NOMO-1 (cell line): ENCODE data around the gene HPN.

Experiments
- DNase-seq, 2 experiments: peaks; one replicate each; lab custom pipeline; 2025; ENCODE audit not compliant: unreplicated experiment in 2 of 2; lab: John Stamatoyannopoulos, UW

The HPN gene

DNA sequence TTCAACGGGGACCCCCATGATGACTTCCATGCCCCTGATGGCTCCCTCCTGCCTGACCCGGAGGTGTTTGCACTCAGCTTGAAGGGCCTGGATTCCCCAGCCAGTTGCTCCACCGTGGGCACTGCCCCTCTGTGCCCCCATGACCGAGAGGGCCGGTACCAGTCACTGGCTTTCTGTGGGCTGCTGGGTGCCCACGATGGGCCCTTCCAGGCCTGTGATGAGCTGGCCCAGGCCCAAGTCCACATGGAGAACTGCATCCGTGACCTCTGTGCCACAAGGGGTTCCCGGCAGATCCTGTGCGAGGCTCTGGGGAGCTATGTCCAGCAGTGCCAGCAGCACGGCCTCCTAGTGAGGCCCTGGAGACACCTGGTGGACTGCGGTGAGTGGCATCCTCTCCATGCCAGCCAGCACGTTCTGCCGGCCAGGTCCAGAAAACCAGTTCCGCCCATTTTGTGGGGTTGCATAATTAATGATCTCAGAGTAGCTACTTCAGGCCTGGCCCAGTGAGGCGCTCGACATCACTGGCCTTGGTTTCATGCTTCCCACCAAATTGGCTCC, 39.2 kb downstream of the HPN start:
- no peak for DNase-seq

GRCh38 chr19:35081201-35081600, 39.7 kb downstream of the HPN start:
- DNase-seq, result no peak

DNA sequence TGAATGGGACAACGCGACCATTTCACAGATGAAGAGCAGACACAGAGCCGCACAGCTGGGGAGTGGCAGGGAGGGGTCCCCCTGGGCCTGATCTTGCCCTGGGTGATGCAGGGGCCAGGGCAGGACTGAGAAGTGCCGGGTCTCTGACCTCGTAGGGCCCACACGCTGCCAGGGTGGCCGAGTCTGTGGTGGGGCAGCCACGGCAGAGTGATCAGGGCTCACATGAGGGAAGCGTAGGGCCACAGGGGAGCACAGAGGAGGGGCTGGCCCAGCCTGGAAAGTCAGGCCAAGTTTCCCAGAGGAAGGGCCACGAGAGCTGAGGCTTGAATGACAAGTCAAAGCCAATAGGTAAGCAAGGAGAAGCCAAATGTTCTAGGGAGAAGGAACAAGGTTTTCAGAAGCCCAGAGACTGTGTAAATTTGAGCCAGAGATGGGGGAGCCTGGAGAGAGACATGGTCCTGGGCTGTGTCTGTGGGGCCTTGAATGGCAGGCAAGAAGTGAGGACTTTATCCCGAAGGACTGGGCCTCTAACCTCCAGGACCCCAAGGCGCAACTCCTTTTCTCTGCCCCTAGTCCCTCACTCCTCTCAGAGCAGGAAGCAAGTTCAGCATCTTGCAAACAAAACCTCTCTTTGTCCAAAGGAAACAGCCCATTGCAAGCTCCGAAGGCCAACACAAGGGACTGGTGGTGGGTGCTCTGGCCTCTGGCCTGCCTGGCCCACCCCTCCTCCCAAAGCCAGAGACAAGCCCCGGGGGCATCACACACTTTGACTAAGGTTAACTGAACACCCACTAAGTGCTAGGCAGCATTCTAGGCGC, 42.4 kb downstream of the HPN start:
- no peak for DNase-seq

- DNase-seq, result no peak
These were observed 42.9 kb downstream of the HPN start for GRCh38 chr19:35084509-35084762.

DNA sequence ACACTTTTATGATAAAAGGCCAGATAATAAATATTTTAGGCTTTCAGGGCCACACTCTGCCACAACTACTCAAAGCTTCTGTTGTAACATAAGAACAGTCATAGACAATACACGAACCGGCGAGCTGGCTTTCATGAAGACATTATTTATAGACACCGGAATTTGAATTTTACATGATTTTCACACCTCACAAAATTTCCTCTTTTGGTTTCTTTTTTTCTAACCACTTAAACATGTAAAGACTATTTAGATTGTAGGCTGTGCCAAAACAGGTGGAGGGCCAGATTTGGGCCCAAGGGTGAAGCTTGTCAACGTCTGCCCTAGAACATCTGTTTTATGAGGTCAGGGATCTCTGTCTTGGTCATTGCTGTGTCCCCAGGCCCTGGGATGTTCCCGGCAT, 44.4 kb downstream of the HPN start:
- no peak for DNase-seq

GRCh38 chr19:35086455-35086854, 44.9 kb downstream of the HPN start:
- DNase-seq, result no peak

- no peak for DNase-seq
These were observed 45.9 kb downstream of the HPN start for GRCh38 chr19:35087393-35087792.

- no peak for DNase-seq
These were observed 46.8 kb downstream of the HPN start for GRCh38 chr19:35088131-35088913.

DNA sequence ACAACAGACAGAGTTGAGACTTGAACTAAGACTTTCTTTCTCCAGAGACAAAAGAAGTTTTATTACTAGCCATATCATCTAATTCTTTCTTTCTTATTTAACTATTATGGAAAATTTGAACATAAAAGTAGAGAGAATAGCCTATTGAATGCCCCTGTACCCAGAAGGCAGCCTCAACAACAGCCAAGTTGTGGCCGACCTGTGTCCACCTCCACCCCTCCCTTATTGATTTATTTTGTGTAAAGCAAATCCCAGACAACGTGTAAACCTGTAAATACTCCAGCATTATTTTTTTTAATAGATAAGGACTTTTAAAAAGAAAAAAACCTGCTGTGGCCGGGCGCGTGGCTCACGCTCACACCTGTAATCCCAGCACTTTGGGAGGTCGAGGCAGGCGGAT, 48.0 kb downstream of the HPN start:
- DNase-seq, result no peak

DNA sequence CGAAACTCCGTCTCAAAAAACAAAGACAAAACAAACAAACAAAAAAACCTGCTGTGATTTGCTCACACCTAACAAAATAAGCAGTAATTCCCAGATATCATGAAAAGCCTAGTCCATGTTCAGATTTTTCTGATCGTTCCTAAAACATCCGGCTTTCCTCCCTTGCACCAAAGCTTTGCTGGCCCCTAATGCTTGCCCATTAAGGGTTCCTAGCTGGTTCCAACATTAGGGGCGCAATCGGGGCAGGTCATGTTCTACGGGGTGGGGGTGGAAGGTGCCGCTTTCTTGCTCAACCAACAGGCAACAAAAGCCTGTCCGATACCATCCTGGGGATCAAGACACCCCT, 48.6 kb downstream of the HPN start:
- DNase-seq, result no peak

DNA sequence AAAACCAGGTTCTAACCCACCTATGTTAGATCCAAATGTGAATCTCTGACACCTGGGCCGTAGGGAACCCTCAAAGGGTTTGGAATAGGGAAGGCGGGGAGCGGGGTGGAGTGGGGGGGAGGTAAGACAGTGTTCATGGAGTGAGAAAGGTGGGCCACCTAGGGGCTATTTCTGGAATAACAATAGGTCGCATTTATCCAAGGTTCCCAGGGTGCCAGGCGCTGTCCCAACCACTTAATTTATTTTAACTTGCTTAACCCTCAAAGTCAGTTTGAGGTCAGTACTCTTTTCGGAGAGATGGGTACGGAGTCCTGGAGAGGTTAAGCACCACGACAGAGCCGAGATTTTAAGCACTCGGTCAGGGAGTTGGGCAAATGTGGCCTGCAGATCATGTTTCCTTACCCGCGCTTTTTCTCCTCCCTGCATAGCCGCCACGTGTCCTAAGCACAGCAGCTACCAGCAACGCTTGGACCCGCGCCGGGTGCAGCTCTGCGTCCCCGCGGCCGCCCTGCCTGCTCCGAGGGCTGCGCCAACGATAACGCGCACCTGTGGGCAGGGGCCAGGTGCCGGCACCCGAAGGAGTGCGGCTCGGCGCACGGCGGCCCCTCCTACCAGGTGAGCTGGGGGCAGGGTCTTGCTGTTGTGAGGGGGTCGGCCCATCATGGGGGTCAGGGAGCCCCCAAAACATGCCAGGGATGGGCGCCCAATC, 49.1 kb downstream of the HPN start:
- peak in 1 of 2 experiments; percentile 13 for DNase-seq

DNA sequence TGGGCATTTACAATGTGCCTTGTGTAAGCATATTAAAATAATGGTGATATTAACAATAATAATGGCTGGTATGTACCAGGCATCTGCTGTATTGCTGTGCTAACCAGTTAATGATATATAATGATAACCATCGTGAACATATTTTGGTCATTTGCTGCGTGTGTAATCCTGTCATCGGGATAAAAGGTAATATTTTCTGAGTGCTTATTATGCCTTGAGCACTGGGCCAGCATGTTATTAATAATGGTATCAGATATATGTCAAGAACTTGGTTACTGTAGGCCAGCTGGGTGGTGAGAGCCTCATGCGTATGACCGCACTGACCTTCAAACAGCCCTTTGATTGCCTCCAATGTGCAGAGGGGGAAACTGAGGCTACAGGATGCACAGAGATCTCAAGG, 51.9 kb downstream of the HPN start:
- DNase-seq, result no peak

DNA sequence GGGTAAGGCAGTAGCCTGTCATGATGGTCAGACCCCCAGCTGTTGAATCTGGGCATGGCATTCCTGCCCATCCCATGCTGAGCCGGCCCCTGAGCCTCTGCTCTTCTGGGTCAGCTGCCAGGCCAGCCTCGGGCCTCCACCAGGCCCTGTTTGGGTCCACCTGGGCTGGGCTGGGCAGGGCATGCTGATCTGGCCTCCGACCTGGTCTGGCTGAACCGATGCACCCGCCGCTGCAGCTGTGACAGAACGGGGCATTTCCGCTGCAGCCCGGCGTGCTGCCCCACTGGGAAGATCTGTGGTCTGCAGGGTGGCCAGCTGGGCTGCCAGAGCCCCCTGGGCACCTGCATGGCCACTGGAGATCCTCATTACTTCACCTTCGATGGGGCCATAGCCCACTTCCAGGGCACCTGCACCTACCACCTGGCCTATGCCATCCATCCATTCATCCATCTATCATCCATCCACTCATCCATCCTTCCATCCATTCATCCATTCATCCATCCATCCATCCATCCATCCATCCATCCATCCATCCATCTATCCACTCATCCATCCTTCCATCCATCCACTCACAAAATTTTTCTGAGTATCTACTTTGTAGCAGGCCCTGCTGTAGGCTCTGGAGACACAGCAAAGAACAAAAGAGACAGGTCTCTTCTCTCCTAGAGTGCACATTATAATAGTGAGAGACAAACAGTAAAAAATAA, 52.6 kb downstream of the HPN start:
- DNase-seq, result no peak

DNA sequence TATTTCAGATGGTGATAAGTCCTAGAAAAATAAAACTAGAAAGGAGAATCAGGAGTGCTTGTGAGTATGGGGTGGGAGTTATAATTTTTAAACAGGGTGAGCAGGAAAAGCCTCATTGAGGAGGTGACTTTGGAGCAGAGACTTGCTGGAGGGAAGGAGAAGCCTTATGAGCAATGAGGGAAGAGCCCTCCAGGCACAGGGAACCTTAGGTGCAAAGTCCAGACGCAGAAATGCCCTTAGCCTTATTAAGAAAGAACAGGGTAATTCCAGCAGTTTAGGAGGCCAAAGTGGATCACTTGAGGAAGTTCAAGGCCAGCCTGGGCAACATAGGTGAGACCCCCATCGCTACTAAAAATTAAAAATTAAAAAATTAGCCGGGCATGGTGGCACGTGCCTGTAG, 53.1 kb downstream of the HPN start:
- DNase-seq, result no peak

GRCh38 chr19:35095667-35096368, 54.3 kb downstream of the HPN start:
- no peak for DNase-seq

DNA sequence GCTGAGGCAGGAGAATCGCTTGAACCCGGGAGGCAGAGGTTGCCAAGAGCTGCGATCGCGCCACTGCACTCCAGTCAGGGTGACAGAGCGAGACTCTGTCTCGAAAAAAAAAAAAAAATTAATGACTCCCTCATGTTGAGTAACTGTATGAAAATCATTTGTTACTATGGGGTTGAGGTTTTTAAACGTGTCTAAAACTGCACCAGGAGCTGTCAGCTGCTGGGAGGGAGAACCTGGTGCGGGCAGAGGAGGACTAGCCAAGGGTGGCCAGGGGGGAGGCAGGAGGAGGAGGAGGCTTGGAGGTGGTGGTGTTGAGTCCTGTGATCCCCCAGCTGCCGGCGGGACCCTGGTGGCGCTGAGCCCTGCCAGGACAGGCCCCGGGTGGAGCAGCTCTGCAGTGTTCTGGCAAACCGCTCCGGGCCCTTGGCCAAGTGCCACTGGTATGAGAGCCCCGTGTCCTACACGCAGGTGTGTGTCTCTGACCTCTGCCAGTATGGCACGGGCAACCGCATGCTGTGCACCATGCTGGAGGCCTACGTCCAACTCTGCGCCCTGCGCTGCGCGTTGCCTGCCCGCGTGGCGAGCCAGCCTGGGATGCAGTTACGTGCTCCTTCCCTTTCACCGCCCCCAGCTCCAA, 57.0 kb downstream of the HPN start:
- no peak for DNase-seq

DNA sequence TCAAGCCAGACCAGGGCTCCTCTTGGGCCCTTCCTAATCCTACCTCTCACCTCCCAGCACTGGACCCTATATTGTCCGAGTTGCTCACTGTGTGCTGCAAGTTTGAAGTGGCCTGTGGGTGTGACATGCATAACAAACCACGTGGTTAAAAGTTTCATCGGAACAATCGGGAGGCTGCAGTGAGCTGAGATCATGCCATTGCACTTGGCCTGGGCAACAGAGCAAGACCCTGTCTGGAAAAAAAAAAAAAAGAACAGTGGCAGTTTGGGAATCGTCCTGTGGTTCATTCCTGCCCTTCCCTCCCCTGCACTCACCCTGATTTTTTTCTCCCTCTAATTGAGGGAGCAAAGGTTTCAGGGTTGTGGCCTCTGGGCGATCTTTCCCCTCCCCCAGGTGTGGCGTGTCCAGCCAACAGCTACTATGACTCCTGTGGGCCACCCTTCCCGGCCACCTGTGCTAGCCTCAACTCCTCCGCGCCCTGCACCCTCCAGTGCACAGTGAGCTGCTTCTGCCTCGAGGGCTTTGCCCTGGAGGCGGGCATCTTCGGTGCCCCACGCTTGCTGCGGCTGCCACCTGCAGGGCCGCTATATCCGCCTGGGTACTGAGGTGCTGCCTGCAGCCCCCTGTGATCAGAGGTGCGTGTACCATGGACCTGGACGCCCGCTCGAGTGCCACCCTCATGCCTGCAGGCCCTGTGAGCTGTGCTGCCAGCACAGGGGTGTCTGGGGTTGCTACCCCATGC, 57.8 kb downstream of the HPN start:
- no peak for DNase-seq

GRCh38 chr19:35099897-35100275, 58.4 kb downstream of the HPN start:
- no peak for DNase-seq
